GM12865 (cell line): ENCODE data around the gene MECP2.
A peak's percentile ranks its signal among the peaks of the same experiment; 100 is the strongest.

ENCODE experiments used
- DNase-seq: peaks from one replicate; pipeline ENCODE4 v3.0.0; 2010; ENCODE audit warnings: low read depth
- H3K4me3 ChIP-seq: 2 replicates; pipeline ENCODE4 v1.5.1; 2011; ENCODE audit warnings: mild to moderate bottlenecking, low read depth, low read length, control low read depth
- TF ChIP-seq, protein P1 (sequence below): IDR thresholded peaks from 2 replicates; pipeline ENCODE4 v1.5.1; 2011; ENCODE audit warnings: low read length, control low read depth, low read depth, inconsistent platforms; ENCODE audit not compliant: insufficient read depth; ENCODE audit errors: missing control alignments

The MECP2 gene

DNA sequence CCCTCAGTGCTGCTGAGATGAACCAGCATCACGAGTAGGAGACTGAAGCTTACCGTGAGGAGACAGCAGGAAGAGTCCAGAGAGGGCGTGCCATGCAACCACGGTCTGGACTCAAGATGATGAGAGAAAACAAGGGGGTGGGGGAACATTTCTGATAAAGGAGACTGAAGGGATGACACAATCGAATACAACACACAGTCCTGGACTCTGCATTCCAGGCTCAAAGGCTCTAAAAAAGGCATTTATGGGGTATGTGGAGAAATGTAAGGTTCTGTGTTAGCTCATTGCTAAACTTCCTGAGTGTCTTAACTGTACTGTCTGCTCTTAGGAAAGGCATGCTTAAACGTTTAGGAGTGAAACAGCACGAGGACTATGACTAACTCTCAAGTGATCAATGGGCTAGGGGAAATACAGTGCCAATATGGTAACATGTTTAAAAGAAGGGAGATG lies 57.2 kb downstream of the MECP2 start:
- DNase-seq: no peak
- TF ChIP-seq, protein P1, sequence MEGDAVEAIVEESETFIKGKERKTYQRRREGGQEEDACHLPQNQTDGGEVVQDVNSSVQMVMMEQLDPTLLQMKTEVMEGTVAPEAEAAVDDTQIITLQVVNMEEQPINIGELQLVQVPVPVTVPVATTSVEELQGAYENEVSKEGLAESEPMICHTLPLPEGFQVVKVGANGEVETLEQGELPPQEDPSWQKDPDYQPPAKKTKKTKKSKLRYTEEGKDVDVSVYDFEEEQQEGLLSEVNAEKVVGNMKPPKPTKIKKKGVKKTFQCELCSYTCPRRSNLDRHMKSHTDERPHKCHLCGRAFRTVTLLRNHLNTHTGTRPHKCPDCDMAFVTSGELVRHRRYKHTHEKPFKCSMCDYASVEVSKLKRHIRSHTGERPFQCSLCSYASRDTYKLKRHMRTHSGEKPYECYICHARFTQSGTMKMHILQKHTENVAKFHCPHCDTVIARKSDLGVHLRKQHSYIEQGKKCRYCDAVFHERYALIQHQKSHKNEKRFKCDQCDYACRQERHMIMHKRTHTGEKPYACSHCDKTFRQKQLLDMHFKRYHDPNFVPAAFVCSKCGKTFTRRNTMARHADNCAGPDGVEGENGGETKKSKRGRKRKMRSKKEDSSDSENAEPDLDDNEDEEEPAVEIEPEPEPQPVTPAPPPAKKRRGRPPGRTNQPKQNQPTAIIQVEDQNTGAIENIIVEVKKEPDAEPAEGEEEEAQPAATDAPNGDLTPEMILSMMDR: no peak
- no peak overlapping the region for H3K4me3 ChIP-seq

DNA sequence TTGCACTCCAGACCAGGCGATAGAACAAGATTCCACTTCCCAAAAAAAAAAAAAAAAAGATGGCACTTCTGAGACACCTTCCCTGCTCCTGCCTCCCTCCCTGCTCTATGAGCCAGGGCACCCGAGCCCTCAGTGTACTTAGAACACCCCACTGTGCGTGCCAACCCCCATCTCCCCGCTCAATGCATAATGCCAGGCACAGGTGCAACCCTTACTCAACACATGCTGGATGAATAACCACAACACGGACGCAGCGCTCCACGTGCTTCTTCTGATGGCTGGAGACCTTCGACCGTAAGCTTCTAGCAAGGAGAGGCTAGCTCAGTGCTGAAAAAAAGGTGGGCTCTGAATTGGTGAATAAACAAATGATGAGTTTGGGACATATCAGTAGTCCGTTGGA lies 57.9 kb downstream of the MECP2 start:
- H3K4me3 ChIP-seq: no peak overlapping the region
- TF ChIP-seq, protein P1: no peak
- no peak for DNase-seq

DNA sequence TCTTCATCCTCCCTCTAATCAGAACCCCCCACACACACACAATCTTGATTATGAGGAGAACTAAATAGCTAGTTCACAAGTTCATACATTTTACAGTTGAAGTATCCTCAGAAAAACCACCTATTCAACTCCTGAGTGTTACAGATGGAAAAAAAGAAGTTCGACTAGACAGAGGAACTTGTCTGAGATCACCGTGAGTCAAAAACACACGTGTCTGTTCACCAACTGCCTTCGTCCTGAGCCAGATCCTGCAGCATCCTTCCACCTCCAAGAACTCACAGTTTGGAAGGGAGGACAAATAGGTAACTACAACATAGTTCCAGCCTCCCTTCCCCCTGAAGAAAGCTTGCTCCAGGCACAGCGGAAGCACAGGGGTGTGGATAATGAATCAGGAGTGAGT lies 58.9 kb downstream of the MECP2 start:
- no peak overlapping the region for H3K4me3 ChIP-seq
- DNase-seq: no peak
- TF ChIP-seq, protein P1: no peak

DNA sequence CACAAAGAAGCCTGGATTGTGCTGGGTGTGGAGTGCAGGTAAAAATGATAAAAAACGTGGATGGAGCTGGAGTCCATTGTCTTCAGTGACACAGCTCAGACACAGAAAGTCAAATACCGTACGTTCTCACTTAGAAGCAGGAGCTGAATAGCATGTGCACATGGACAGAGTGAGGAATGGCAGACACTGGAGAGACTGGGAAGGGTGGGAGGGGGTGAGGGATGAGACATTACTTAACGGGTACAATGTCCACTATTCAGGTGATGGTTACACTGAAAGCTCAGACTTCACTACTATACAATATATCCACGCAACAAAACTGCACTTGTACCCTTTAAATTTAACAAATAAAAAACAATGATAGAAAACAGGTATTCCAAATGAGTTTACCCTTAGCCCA lies 59.8 kb downstream of the MECP2 start:
- TF ChIP-seq, protein P1: no peak

DNA sequence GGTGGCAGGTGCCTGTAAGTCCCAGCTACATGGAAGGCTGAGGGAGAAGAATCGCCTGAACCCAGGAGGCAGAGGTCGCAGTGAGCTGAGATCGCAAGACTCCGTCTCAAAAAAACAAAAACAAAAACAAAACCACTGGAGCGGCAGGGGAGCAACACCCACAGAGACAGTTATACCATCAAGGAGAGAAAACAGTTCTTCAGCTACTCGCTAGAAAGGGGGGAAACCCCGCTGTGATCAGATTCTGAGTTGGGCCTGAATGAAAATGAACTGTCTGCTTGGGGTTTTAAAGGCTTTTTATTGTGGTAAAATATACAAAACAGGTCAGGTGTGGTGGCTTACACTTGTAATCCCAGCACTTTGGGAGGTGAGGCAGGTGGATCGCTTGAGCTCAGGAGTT lies 61.0 kb downstream of the MECP2 start:
- TF ChIP-seq, protein P1: no peak
- H3K4me3 ChIP-seq: no peak overlapping the region
- DNase-seq: peak; percentile 34

More for the DNA sequence above, 59.8 kb downstream of the MECP2 start:
- no peak overlapping the region for H3K4me3 ChIP-seq
- DNase-seq: no peak

DNA sequence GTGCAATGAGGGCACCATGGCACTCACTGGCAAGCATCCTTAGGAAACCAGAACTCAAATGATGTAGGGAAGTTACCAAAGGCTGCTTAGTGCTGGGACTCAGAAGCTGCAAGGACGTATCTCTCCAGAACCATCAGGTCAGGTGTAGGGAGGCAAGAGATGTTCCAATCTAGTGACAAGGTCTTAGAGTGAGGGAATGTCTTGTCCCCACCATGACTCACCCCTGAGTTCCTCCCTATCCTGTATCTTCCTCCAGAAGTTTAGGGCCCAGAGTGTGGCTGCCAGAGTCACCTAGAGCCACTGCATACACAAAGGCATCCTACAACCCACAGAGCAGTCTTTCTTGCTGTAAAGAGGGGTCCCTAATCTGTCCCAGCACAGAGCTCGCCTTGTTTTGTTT lies 63.7 kb downstream of the MECP2 start:
- no peak for DNase-seq
- H3K4me3 ChIP-seq: no peak overlapping the region
- TF ChIP-seq, protein P1: no peak

DNA sequence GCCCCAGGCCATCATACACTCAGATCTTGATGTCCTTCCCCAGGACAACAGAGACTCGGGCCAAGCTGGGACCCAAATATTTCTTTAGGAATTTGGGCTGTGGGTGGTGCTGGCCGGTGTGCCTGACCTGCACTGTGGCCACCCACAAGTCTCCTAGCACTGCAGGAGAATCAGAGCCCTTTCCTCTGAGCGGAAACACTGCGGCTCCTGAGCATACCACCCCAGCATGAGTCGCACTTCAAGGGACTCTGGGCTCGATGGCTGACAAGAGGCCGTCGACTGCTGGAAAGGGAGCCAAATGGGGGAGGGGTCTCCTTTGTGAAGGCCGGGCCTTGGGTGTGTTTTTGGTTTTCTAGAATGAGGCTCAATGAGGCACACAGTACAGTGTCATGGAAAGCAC lies 64.9 kb downstream of the MECP2 start:
- no peak for DNase-seq
- TF ChIP-seq, protein P1: no peak

More for the DNA sequence above, 64.9 kb downstream of the MECP2 start:
- H3K4me3 ChIP-seq: no peak overlapping the region
